IPS-NIHi11 (cell line): ENCODE data around the gene SCG2.
A peak's percentile ranks its signal among the peaks of the same experiment; 100 is the strongest.
"Not testable (repeated sequence)": the region's sequence is repeated elsewhere in the genome, so short reads cannot be mapped to it uniquely, and the experiment has no call there.

ENCODE experiments used
- DNase-seq: peaks from one replicate; pipeline ENCODE4 v3.0.0; 2012; ENCODE audit warnings: mixed read lengths, low spot score

The SCG2 gene

DNA sequence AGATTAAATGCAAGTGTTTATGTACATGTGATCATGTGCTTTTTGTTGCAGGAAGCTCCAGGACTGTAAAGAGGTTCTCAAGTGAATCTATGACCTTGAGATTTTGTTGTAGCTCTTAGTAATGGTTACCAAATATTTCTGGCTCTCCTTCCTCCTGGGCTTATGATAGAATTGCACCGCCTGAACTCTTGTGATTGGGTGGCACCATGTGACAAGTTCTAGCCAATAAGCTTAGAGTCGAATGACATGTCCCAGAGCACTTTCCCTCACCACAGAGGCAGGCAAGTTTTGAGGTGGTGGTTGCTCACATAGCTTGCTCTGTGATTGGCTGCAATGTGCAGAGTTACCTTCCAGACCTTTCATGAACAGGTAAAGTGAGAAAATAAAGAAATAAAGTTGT lies 8.9 kb upstream of the SCG2 start:
- no peak for DNase-seq

GRCh38 chr2:223607476-223607875 lies 5.3 kb upstream of the SCG2 start:
- no peak for DNase-seq

DNA sequence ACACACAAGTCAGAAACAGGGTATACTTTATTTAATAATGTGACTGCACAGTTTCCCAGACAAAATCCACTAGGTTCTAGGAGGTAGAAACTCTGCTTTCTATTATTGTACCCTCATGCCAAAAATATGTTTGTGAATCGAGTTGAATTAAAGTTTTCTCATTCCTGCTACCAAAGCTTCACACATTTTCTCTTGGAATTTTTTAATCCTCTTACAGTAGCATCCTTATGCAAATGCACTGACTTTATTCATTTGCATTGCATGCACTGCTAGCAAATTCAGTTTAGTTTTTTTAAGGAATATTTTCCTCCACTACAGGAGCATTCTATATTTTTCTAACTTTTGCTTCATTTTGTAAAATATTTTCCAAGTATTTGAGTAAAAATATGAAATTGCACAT lies 4.8 kb upstream of the SCG2 start:
- no peak for DNase-seq

DNA sequence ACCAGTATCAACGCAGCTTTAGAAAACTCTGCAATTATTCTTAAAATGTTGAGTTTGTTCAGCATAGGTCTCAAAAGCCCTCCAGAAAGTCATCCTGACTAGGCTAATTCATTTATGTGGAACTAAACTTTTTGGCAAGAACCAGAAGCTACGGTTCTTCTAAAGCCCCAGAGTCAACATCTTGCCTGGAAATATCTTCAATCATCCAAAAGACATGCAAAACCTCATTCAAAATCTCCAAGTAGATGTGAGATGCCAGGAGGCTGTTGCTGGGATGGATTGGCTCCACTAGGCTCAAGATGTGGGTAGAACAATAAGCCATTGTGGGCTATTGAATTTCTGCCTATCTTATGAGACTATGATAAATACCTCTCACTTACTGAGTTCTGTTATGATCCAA lies 2.1 kb upstream of the SCG2 start:
- DNase-seq: no peak

DNA sequence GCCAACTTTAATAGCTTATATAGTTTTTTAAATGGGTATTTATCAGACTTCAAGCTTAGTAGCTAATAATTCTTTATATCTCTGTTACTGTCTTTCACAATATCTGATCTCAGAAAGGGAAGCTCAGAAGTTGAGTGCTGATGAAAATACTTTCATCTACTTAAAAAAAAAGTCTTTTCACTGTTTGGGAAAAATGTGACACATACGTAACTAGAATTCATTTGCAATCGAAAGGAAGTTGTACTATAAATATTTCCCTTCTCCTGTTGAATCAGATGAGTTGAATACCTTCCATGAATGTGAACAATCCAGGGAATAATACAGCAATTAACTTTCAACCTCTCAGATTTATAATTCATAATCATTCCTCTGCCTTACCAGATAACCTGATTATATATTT lies 811 bp upstream of the SCG2 start:
- DNase-seq: no peak

DNA sequence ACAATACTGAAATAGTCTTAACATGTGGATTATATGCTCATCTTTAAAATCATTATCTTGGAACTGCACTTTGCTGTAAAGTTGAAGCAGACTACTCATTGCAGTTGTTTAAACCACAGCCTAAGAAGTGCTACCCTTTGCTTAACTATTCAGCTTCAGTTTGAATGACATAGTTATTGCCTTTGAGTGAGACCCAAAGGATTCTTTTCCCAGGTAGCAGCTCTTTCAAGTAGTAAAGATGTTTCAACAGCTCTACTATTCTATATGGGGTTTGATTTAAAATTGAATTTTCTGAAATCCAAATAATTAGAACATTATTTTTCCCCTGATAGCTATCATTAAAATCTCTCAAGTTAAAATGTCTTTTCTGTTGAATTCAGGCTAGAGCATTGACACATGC lies 1.1 kb downstream of the SCG2 start:
- DNase-seq: no peak

DNA sequence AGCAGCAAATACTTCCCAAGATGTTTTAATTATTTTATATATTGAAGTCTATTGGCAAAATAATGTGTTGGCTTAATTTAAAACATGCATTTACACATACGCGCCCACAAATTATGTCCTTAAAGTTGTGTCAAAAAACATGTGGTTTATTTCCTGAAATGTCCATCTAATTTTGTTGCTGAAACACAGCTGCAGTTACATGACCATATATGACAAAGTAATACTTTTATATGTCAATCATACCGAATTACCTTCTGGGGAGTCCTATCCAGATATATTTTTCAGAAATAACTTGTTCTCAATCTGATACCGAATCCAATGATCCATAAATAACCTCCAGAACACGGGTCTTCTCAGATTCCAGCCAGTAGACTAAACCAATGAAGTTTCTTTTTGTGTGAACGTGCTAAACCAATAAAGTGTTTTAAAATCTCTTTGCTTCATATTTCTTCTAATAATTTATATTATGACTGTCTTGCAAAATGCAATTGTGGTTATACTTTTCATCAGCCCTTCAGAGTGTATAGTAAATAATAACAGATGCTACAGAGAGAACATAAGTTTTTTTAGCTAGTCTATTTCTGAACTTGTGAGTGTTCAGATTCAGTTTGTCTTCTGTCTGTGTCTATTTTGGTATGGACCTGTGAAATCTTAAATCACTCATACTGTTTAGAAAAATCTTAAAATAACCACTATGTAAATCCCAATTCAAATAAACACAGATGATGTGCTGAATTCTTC lies 2.4 kb downstream of the SCG2 start:
- no peak for DNase-seq

GRCh38 chr2:223598994-223599639 lies 3.0 kb downstream of the SCG2 start:
- no peak for DNase-seq

- DNase-seq: no peak
Observed at GRCh38 chr2:223597076-223597475, 5.1 kb downstream of the SCG2 start.

- DNase-seq: no peak
Observed at GRCh38 chr2:223596208-223596607, 6.0 kb downstream of the SCG2 start.

GRCh38 chr2:223594831-223595230 lies 7.3 kb downstream of the SCG2 start:
- no peak for DNase-seq

DNA sequence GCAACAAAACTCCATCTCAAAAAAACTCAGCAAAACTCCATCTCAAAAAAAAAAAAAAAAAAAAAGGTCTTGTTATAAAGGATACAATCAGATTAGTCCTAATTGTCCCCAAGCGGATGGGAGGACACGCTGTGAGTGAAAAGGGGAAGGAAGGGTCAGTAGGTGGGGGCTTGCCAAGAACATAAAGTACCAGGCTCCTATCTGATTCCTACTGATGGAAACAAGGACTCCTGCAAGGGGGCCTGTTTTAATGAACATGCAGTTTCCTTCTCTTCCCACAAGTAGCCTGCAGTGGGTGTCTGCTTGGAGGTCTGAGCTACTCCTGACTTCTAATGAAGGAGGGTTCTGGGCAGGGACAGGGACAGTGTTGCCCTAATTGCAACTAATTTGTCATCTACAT lies 7.9 kb downstream of the SCG2 start:
- no peak for DNase-seq

DNA sequence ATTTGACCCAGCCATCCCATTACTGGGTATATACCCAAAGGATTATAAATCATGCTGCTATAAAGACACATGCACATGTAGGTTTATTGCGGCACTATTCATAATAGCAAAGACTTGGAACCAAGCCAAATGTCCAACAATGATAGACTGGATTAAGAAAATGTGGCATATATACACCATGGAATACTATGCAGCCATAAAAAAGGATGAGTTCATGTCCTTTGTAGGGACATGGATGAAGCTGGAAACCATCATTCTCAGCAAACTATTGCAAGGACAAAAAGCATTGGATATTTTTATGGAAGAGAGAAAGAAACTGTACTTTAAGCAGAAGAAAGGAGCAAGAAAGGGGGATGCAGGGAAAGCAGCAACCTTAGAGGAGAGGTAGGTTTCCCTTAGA lies 9.5 kb downstream of the SCG2 start:
- DNase-seq: not testable (repeated sequence)

- DNase-seq: no peak
Observed at GRCh38 chr2:223591596-223591995, 10.6 kb downstream of the SCG2 start.

DNA sequence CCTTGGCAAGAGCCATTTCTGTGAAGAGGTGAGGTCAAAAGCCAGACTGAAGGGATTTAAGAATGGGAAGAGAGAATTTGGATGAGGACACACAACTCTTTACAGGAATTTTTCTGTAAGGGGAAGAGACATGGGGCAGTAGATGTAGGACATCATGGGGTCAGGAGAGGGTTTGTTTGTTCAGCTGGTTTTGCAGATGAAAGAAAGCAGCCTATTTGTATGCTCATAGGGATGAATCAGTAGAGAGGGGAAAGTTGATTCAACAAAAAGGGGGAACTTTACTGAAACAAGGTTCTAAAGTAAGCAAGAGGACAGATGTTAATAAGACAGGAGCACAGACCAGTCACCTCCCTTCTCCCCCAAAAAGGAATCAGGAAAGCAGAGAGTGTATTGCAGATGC lies 11.2 kb downstream of the SCG2 start:
- DNase-seq: no peak

GRCh38 chr2:223589901-223590300 lies 12.3 kb downstream of the SCG2 start:
- no peak for DNase-seq

DNA sequence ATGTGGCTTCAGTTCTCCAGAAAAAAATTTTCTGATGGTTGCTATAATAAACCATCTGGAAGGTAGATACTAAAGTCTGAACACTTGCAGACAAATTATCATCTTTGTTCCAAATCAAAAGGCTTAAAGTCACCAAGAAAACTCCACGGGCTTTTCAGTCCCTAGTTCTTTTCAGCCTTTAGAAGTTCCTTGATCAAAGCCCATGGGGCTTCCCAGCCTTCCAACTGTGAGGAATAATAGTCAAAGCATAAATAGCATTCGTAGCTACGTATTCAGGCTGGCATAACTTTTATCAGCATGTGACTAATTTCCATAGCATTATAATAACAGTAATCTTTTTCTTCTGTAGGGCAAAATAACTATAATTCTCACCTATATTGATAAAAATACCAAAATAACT lies 13.9 kb downstream of the SCG2 start:
- no peak for DNase-seq

DNA sequence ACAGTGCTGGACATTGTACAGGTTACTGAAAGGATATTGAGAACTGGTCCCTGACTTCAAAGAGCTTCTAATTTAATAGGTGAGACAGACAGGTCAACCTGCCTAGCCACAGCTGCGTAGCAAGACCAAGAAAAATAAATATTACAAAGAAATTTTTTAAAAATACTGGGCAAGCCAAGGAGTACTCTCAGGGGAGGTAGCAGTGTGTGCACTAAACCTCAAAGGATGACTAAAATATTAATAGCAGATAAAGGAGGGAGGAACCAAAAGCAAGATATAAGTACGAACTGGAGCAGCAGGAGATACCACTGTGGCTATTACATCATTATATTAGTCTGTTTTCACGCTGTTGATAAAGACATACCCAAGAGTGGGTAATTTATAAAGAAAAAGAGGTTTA lies 14.9 kb downstream of the SCG2 start:
- no peak for DNase-seq

- DNase-seq: no peak
Observed at GRCh38 chr2:223586261-223586660, 15.9 kb downstream of the SCG2 start.

DNA sequence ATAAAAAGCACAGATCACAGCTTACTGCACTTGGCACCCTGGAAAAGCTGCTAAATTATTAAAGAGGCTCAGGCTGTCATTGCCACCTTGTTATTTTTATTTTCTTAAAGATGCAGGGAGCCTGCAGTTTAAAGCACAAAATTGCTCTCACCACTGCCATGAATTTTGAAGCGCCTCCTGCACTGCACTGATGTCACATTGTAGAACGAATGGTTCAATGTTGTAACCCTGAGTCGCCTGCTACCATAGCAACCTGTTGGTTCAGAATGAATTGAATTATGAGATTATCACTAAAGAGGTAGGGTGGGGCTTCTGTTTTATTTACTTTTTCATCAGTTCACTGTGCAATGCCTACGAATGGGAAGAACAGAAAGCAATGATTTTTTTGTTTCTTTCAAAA lies 16.5 kb downstream of the SCG2 start:
- no peak for DNase-seq

DNA sequence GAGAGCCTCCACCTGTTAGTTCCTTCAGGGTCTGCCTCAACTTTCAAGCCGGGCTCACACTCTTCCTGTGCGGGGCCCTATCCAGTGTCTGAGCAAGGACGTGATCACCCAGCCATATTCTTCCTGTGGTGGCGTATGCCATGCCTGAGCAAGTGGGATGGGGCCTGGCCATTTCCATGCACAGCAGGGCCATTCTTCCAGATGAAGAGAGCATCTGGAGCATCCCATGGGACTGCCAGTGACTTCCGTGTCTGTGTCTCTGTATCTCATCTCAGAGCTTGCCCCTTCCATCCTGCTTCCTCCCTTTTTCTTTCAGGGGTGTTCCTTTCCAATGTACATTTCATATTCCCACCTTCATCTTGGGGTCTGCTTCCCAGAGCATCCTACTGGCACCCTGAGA lies 20.2 kb downstream of the SCG2 start:
- no peak for DNase-seq

- DNase-seq: peak; percentile 27
Observed at GRCh38 chr2:223580951-223581350, 21.2 kb downstream of the SCG2 start.

- DNase-seq: no peak
Observed at GRCh38 chr2:223578846-223579245, 23.3 kb downstream of the SCG2 start.

- no peak for DNase-seq
Observed at GRCh38 chr2:223576873-223577272, 25.3 kb downstream of the SCG2 start.
